HG03175 (cell line): ENCODE measurements around the gene SERPINB4.
A peak's percentile ranks its signal among the peaks of the same experiment; 100 is the strongest.

Source experiments
- ATAC-seq: cut with Tn5 transposase; IDR thresholded peaks from one replicate; pipeline ENCODE4 v1.9.1; 2021; ENCODE audit warnings: mild to moderate bottlenecking, moderate library complexity; ENCODE audit not compliant: unreplicated experiment

Gene SERPINB4

GRCh38 chr18:63637703-63638102 lies 6.4 kb downstream of the SERPINB4 start:
- ATAC-seq: no peak

GRCh38 chr18:63627819-63628218 lies 16.2 kb downstream of the SERPINB4 start:
- ATAC-seq: no peak

DNA sequence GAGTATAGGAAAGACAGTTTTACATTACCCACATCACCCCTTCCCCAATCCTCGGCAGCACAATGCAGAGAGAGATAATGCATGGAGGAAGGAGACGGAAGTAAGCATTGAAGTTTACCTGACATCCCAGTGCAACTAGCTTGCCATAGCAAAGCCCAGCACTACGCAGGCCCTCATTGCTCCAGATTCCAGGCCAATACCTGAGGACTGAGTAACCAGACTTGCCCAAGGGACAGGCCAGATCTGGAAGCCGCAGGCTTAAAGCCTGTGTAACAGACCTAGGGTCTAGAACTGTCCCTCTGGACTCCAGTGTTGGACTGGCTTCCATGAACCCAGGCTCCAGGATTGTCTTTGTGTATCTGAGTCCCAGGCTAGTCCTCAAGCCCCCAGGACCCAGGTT lies 17.6 kb downstream of the SERPINB4 start:
- ATAC-seq: no peak

DNA sequence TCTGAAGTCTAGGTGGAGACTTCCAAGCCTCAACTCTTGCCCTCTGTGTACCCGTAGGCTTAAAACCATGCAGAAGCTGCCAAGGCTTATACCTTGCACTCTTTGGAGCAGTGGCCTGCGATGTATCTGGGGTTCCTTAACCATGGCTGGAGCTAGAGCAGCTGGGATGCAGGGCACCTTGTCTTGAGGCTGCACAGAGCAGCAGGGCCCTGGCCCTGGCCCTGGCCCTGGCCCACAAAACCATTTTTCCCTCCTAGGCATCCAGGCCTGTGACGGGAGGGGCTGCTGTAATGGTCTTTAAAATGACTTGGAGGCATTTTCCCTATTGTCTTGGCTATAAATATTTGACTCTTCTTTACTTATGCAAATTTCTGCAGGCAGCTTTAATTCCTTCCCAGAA lies 19.2 kb downstream of the SERPINB4 start:
- ATAC-seq: no peak

DNA sequence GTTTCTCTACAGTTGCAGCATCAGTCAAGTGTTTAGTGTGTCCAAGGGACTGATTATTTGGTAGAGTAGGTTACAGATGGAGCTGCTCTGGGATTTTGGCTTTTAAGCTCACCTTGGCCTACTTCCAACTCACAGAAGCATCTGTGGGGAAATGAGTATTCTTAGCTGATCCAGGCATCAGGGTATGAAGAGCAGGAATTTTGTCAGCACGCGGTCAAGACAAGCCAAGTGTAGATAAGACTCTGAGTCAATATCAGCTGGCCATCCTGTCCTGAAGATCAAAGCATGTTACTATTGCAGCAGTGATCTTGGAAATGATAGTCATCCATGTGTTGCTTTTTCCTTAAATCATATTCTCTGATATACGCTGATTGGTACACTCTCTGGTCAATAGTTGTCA lies 24.4 kb downstream of the SERPINB4 start:
- no peak for ATAC-seq

DNA sequence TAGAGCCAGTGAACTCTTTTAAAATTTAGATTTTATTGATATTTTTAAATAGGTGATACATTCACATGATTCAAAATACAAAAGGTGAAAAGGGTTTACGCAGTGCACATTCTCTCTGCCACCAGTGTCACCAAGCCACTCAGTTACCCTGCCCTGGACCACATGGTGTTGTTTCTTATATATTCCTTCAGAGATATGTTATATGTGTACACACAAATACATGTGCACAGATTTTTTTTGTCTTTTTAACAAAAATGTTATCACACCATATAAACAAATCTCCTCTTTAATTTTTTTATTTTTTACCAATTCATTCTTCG lies 26.2 kb downstream of the SERPINB4 start:
- ATAC-seq: no peak

GRCh38 chr18:63617049-63617914 lies 26.8 kb downstream of the SERPINB4 start:
- ATAC-seq: peak; percentile 76

DNA sequence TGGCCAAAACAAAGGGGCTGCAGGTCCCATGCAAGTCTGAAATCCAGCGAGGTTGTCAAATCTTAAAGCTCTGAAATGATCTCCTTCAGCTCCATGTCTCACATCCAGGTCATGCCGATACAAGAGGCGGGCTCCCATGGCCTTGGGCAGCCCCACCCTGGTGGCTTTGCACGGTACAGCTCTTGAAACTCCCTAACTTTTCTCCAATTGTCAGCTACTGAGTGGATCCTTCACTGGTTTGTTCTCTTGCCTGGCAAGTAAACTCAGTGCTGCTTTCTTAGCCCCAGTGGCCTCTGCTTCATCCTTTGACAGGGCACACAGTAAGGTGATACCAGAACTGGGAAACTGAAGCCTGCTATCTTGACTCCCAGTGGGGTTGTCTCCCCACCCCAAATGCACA lies 30.6 kb downstream of the SERPINB4 start:
- no peak for ATAC-seq

GRCh38 chr18:63606526-63606925 lies 37.5 kb downstream of the SERPINB4 start:
- ATAC-seq: no peak

GRCh38 chr18:63604791-63605567 lies 39.1 kb downstream of the SERPINB4 start:
- no peak for ATAC-seq

DNA sequence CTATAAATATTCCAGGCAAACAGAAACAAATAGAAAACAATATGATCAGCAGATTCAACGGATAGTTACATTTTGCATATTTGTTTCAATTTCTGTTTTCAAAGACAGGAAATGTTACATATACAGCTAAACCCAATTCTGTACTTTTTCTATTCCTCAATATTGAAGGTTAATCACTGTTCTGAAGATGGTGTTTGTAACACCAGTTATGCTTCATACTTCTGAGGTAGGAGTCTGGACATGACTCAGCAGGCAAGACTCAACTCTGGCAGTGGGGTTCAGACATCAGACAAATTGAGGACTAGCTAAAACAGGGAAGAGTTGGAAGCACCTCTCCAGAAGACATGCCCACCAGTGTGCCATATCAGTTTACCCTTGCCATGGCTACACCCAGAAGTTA lies 40.3 kb downstream of the SERPINB4 start:
- ATAC-seq: peak; percentile 95

DNA sequence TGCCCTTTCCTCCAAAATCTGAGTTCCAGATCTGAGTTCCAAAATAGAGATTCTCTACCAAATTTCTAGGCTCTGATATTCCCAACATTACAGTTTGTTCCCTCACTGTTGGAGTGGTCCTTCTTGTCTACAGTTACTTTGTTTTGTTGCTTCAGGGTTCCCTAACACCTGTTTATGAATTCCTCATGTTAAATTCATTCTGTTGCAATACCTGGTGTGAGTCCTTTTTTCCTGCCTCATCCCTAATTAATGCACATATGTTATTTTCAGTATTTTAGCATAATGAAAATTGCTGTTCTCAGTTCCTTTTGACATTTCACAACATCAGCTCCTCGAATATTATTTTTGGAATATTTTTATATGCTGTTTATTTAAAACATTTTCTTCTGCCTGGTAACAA lies 40.7 kb downstream of the SERPINB4 start:
- ATAC-seq: no peak

- ATAC-seq: no peak
Measured at GRCh38 chr18:63596964-63597363, 47.1 kb downstream of the SERPINB4 start.

- no peak for ATAC-seq
Measured at GRCh38 chr18:63592471-63592870, 51.6 kb downstream of the SERPINB4 start.

- no peak for ATAC-seq
Measured at GRCh38 chr18:63591725-63592124, 52.3 kb downstream of the SERPINB4 start.

DNA sequence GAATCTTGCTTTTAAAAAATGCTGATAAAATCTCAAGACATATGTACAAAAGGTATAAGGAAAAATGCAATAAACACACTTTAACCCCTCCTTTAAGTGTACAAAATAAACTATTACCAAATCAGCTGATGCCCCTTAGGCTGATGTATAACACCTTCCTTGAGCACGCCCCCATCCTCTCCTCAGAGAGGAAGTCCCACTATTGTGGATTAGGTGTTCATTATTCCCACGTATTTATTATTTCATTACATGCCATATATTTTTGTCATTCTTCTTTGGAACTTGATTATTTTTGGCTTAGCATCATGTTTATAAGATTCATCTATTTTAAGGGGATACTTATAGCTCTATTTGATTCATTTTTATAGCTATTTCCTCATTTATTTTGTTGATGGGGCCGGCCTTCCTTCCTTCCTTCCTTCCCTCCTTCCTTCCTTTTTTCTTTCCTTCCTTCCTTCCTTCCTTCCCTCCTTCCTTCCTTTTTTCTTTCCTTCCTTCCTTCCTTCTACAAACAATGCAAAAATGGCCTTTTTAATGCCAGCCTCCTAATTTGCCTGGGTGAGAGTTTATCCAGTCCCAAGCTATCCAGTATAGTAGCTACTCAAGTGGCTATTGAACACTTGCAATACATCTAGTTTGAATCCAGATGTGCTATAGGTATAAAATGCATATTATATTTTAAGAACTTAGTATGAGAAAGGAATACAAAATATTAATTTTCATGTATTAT lies 52.9 kb downstream of the SERPINB4 start:
- no peak for ATAC-seq

DNA sequence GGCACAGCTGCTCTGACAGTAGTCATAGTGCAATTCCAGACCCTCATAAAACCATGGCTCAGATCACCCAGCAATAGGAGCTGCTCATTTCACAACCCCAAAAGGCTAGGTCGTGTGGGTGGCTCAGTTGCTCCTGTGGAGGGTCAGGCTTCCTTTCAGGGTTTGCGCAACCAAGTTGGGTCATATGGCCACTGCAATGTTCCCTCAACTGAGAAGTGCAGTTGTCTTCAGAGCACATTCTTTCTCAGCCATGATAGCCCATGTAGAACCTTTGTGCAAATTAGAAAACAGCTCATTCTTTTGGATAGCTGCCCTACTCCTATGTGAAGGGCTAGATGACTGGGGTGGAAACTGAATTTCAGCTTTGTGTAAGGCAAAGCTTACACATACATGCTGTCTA lies 53.7 kb downstream of the SERPINB4 start:
- ATAC-seq: no peak

DNA sequence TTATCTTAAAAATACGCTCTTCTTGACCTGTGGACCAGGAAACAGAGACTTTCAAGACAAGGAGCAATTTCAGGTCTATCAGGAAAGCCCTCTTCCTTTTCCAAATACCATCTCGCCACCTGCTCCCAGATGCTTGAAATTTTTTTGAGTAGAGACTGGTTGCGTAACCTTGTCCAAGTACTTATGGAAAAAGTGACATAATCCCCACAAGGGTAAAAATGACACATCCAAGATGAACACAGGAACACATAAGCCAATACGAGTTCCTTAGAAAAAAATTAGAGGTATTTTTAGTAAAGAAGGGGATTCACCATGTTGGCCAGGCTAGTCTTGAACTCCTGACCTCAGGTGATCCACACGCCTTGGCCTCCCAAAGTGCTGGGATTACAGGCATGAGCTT lies 55.1 kb downstream of the SERPINB4 start:
- no peak for ATAC-seq
